AG04450 (cell line): ENCODE measurements around the gene FYB2. TPM values are rescaled to one million over a fixed set of nuclear protein-coding genes. Genes with fewer than 3 reads are reported as not detected.
"Not testable (repeated sequence)": the region's sequence is repeated elsewhere in the genome, so short reads cannot be mapped to it uniquely, and the experiment has no call there.

ENCODE experiments used
- CTCF ChIA-PET: fragments of 300-600, 350-600 bp; formaldehyde crosslinking; extraction: SDS; loops from one replicate; lab custom pipeline; 2022; ENCODE audit warnings: antibody characterized with exemption, inconsistent platforms; lab: Charles Lee
- POLR2A ChIA-PET: fragments of 350-600 bp; formaldehyde crosslinking; extraction: SDS; loops from one replicate; lab custom pipeline; 2021; ENCODE audit warnings: antibody characterized with exemption, inconsistent platforms; lab: Yijun Ruan, JAX
- DNase-seq: peaks from one replicate; pipeline ENCODE4 v3.0.0-alpha.2; 2011; ENCODE audit warnings: low read depth, low spot score
- H3K27ac ChIP-seq: one replicate; pipeline ENCODE4 v1.5.1; 2012; ENCODE audit warnings: low read depth, low read length, control low read depth
- H3K27me3 ChIP-seq: one replicate; pipeline ENCODE4 v1.6.0; 2012; ENCODE audit warnings: low read length; ENCODE audit not compliant: control insufficient read depth, insufficient read depth
- H3K4me3 ChIP-seq: 2 replicates; pipeline ENCODE4 v1.5.1; 2011; ENCODE audit warnings: mild to moderate bottlenecking, low read depth, low read length, control low read depth
- H3K9me3 ChIP-seq: 2 replicates; pipeline ENCODE4 v1.5.1; 2012; ENCODE audit warnings: low read length; ENCODE audit not compliant: control insufficient read depth, insufficient read depth
- polyA plus RNA-seq: library from polyadenylated mRNA; depleted of rRNA; stranded (reverse); fragments of >200 nt; gene quantifications from 2 replicates; pipeline ENCODE4 v1.2.3, GENCODE V29; 2011
- TF ChIP-seq, protein P1 (sequence below): IDR thresholded peaks from 2 replicates; pipeline ENCODE4 v1.5.1; 2011; ENCODE audit warnings: low read depth, low read length, control low read depth, inconsistent platforms

Gene FYB2
- polyA plus RNA-seq, 1 experiment = not detected

DNA sequence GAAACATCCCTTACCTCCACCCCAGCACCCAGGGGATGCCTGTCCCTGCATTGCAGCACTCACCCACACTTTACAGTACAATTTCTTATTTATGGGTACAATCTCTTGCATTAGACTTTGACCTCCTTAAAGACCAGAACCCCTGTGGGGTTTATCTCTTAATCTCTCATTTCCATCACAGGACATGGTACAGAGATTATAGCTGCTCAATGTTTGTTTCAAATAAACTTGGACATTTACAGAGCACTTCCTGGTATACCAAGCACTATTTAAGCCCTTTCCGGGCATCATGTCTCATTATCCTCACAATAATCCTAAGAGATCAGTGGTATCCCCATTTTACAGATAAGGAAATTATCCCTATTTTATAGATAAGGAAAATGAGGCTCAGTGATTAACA, 31.9 kb downstream of the FYB2 start:
- Histone ChIP-seq H3K4me3 (no peak overlapping the region), H3K27ac (no peak overlapping the region), H3K27me3 (peaks cover 2% of the 10 kb centered on the region), H3K9me3 (no peaks in the 10 kb centered on the region; the same call in 1 of the 2 replicates)
- TF ChIP-seq, protein P1, sequence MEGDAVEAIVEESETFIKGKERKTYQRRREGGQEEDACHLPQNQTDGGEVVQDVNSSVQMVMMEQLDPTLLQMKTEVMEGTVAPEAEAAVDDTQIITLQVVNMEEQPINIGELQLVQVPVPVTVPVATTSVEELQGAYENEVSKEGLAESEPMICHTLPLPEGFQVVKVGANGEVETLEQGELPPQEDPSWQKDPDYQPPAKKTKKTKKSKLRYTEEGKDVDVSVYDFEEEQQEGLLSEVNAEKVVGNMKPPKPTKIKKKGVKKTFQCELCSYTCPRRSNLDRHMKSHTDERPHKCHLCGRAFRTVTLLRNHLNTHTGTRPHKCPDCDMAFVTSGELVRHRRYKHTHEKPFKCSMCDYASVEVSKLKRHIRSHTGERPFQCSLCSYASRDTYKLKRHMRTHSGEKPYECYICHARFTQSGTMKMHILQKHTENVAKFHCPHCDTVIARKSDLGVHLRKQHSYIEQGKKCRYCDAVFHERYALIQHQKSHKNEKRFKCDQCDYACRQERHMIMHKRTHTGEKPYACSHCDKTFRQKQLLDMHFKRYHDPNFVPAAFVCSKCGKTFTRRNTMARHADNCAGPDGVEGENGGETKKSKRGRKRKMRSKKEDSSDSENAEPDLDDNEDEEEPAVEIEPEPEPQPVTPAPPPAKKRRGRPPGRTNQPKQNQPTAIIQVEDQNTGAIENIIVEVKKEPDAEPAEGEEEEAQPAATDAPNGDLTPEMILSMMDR = no peak
- DNase-seq = no peak
- ChIA-PET POLR2A (no interaction called here), CTCF (interaction anchor here (1.0 to 1.2 kb wide), 2 partner anchors 17 to 34 kb away, joined by 3 to 6 read pairs; no protein-coding TSS in a partner anchor)

DNA sequence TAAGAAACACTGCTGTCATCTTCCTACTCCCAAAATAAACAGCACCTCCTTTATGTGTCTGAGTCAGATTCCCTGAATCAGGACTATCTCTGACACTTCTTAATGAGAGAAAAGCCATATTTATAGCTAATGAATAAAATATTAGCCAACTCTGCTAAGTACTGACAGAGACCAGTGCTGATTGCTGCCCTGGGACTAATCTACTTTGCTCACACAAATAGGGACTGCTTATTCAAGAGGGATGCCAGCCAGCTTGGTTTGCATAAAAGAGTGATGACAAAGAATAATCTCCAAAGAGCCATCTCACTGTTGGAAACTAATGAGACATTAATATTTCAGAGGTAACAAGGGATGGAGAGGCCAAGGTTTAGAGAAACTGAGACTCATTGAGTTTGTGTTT, 36.4 kb downstream of the FYB2 start:
- H3K27me3 ChIP-seq = peaks cover 2% of the 10 kb centered on the region
- POLR2A ChIA-PET = no interaction called here
- no peak overlapping the region for H3K27ac ChIP-seq
- TF ChIP-seq, protein P1 = no peak
- CTCF ChIA-PET = interaction anchor here (0.7 to 2.3 kb wide), 2 partner anchors 38 to 74 kb away, joined by 3 to 8 read pairs; no protein-coding TSS in a partner anchor
- H3K4me3 ChIP-seq = no peak overlapping the region
- H3K9me3 ChIP-seq = no peaks in the 10 kb centered on the region
- no peak for DNase-seq

GRCh38 chr1:56780826-56781225, 38.4 kb downstream of the FYB2 start:
- Histone ChIP-seq H3K4me3 (no peak overlapping the region), H3K27me3 (peaks cover 2% of the 10 kb centered on the region), H3K27ac (no peak overlapping the region), H3K9me3 (no peaks in the 10 kb centered on the region)
- TF ChIP-seq, protein P1 = no peak
- no peak for DNase-seq
- POLR2A ChIA-PET = no interaction called here
- CTCF ChIA-PET = no interaction called here

GRCh38 chr1:56780128-56780750, 39.0 kb downstream of the FYB2 start:
- no peaks in the 10 kb centered on the region for H3K27me3 ChIP-seq
- CTCF ChIA-PET = no interaction called here
- no peak for DNase-seq
- POLR2A ChIA-PET = no interaction called here
- no peaks in the 10 kb centered on the region for H3K9me3 ChIP-seq
- TF ChIP-seq, protein P1 = no peak
- H3K27ac ChIP-seq = no peak overlapping the region
- H3K4me3 ChIP-seq = no peak overlapping the region

DNA sequence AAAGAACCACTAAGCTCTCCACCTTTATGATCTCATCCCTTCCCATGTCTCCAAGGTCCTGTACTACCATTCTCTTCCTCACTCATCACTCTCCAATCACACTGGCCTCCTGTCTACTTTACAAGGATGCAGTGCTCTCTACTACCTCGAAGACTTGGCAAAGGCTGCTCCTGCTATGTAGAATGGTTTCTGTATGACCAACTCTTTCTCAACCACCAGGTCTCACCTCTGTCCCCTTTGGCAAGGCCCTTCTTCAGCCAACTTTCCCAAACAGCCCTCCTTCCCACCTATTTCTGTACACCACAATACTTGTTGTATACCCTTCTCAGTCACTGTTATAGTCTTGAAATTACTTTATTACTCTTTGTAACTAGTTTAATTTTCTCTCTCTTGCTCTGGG, 41.2 kb downstream of the FYB2 start:
- TF ChIP-seq, protein P1 = no peak
- no peak overlapping the region for H3K4me3 ChIP-seq
- no peaks in the 10 kb centered on the region for H3K9me3 ChIP-seq
- DNase-seq = no peak
- POLR2A ChIA-PET = no interaction called here
- CTCF ChIA-PET = interaction anchor here (1.1 kb wide), 1 partner anchor 11 kb away, joined by 3 read pairs; no protein-coding TSS in a partner anchor
- no peak overlapping the region for H3K27ac ChIP-seq
- no peaks in the 10 kb centered on the region for H3K27me3 ChIP-seq

GRCh38 chr1:56774732-56775131, 44.5 kb downstream of the FYB2 start:
- H3K27ac ChIP-seq, CTCF ChIA-PET, DNase-seq, H3K9me3 ChIP-seq, POLR2A ChIA-PET, H3K4me3 ChIP-seq, H3K27me3 ChIP-seq: not testable (repeated sequence)
